Gastroesophageal sphincter (tissue), 4 donors: Measurements from ENCODE around the gene ACTN4. TPM values are rescaled to one million over a fixed set of nuclear protein-coding genes. Genes with fewer than 3 reads are reported as not detected.

Source experiments
- ATAC-seq: fragments of 150-250 bp; one replicate; pipeline ENCODE4 v1.9.1; 2016; ENCODE audit warnings: mild to moderate bottlenecking, moderate library complexity
- H3K27ac ChIP-seq, 4 donors: fragments of 200-600 bp; sonication (generic) in 3 of 4; 1 replicate in 3 of 4; 2 replicates in 1 of 4; pipeline ENCODE4 v1.5.1; 2016 to 2019
- H3K27me3 ChIP-seq: fragments of 200-600 bp; sonication (generic); one replicate; pipeline ENCODE4 v1.5.1; 2019
- H3K36me3 ChIP-seq, 2 donors: fragments of 200-600 bp; sonication (generic); one replicate each; pipeline ENCODE4 v1.5.1; 2019; ENCODE audit warnings: control low read depth in 1 of 2
- H3K4me1 ChIP-seq, 3 donors: fragments of 200-600 bp; sonication (generic); 1 replicate in 2 of 3; 2 replicates in 1 of 3; pipeline ENCODE4 v1.5.1; 2016 to 2019; ENCODE audit warnings: control low read depth in 2 of 3
- H3K4me3 ChIP-seq, 2 donors: fragments of 200-600 bp; sonication (generic); one replicate each; pipeline ENCODE4 v1.5.1; 2019; ENCODE audit warnings: mild to moderate bottlenecking in 1 of 2, moderate library complexity in 1 of 2
- H3K9me3 ChIP-seq, 3 donors: fragments of 200-600 bp; sonication (generic); one replicate each; pipeline ENCODE4 v1.5.1; 2017 to 2019; ENCODE audit warnings: control low read depth in 2 of 3
- EP300 ChIP-seq: sonication (generic); formaldehyde crosslinking; IDR thresholded peaks from one replicate; pipeline ENCODE4 v1.6.1; 2017; ENCODE audit warnings: antibody characterized with exemption, mild to moderate bottlenecking
- POLR2A ChIP-seq, 2 donors: fragments of 450-650 bp; IDR thresholded peaks; one replicate each; pipeline ENCODE4 v1.6.1; 2017; ENCODE audit warnings: antibody characterized with exemption in 2 of 2, mild to moderate bottlenecking in 2 of 2, moderate library complexity in 1 of 2
- POLR2AphosphoS5 ChIP-seq: sonication (generic); formaldehyde crosslinking; IDR thresholded peaks from one replicate; pipeline ENCODE4 v1.6.1; 2017; ENCODE audit warnings: antibody characterized with exemption
- WGBS, 2 donors: methylation state at CpG; one replicate each; pipeline ENCODE4 v1.1.5; 2018; ENCODE audit warnings: low coverage in 1 of 2; 5-methylcytosine and 5-hydroxymethylcytosine counted together
- total RNA-seq, 4 donors: library from RNA; depleted of rRNA; stranded (reverse); fragments of >200 nt; gene quantifications; one replicate each; pipeline ENCODE4 v1.1.0, GENCODE V29; 2016
- TF ChIP-seq, protein P1 (sequence below), 4 experiments: fragments of 200-600 bp in 2 of 4; fragments of 450-650 bp in 2 of 4; sonication (generic) in 1 of 4; IDR thresholded peaks; one replicate each; pipeline ENCODE4 v1.5.1; 2017 to 2019; ENCODE audit warnings: antibody characterized with exemption in 4 of 4, mild to moderate bottlenecking in 2 of 4, moderate library complexity in 2 of 4

The ACTN4 gene
- total RNA-seq, 4 donors from 2014 or later: 337 to 938 (median 507) TPM

DNA sequence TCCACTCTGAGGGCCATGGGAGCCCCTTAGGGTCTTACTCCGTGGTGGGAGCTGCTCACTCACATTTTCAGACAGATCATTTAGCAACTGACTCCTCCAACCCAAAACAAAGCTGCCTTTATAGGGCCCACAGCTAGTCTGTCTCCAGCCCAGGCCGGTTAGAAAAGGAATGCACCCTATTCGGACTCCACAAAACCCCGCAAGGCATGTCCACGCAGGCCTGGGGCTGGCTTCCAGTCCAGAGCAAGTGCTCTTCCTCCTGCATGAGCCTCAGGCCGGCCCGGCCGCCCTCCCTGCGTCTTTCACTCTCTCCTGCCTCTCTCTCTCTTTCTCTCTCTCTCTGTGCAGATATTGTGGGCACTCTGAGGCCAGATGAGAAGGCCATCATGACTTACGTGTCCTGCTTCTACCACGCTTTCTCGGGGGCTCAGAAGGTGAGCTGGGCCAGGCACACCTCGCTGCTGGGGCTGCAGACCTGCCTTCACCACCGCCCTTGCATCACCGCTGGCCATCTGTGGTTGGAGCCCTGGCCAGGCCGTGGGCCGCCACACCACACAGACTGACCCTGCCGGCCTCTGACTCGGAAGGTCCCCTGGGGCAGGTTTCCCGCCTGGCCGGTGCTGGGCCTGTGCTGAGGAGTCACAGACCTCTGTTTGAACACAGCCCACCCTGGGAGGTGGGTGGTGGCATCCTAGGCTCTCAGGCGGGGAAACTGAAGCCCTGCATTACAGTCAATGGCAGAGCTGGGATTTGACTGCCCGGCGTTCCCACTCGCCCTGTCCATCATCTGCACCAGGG, 63.7 kb downstream of the ACTN4 start:
- WGBS, 2 donors: 53 to 57% methylated on average over 3 to 7 of the region's 25 CpGs
- Histone ChIP-seq H3K27ac (peak overlapping the region; percentile 25 to 97 (median 86)), H3K27me3 (no peaks in the 10 kb centered on the region), H3K4me1 (peaks cover 2 to 100% (median 62%) of the 10 kb centered on the region in 3 donors), H3K9me3 (no peaks in the 10 kb centered on the region), H3K4me3 (no peak overlapping the region), H3K36me3 (peaks cover 0 to 98% of the 10 kb centered on the region in 2 donors)
- no peak for TF ChIP-seq POLR2A (IDR thresholded peaks at IDR 0.05)
- no peak for TF ChIP-seq POLR2AphosphoS5
- no peak for TF ChIP-seq EP300
- TF ChIP-seq, protein P1, sequence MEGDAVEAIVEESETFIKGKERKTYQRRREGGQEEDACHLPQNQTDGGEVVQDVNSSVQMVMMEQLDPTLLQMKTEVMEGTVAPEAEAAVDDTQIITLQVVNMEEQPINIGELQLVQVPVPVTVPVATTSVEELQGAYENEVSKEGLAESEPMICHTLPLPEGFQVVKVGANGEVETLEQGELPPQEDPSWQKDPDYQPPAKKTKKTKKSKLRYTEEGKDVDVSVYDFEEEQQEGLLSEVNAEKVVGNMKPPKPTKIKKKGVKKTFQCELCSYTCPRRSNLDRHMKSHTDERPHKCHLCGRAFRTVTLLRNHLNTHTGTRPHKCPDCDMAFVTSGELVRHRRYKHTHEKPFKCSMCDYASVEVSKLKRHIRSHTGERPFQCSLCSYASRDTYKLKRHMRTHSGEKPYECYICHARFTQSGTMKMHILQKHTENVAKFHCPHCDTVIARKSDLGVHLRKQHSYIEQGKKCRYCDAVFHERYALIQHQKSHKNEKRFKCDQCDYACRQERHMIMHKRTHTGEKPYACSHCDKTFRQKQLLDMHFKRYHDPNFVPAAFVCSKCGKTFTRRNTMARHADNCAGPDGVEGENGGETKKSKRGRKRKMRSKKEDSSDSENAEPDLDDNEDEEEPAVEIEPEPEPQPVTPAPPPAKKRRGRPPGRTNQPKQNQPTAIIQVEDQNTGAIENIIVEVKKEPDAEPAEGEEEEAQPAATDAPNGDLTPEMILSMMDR (IDR thresholded peaks at IDR 0.05): no peak
- ATAC-seq: no peak

DNA sequence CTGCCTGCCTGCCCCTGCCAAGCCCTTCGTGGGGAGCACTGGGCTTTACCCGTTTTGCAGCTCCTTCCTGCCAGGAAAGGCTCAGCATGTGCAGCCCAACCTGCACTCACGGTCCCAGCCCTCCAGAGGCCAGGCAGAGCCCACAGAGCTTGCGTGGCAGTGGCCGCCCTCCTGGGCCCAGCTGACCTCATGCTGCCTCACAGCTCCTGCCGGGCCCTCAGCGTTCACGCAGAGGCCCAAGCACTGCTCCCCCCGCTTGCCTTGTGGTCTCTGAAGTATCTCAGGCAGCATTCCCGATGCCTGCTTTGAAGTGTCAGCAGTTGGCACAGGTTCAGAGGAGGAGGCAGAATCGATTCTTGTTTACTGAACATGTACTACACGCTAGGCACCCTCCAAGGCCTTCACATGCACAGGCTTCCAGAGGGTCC, 64.3 kb downstream of the ACTN4 start:
- Histone ChIP-seq H3K4me3 (no peak overlapping the region), H3K4me1 (peaks cover 2 to 100% (median 62%) of the 10 kb centered on the region in 3 donors), H3K27me3 (no peaks in the 10 kb centered on the region), H3K36me3 (peaks cover 0 to 98% of the 10 kb centered on the region in 2 donors), H3K27ac (peak overlapping the region; percentile 25 to 97 (median 86)), H3K9me3 (no peaks in the 10 kb centered on the region)
- WGBS, 2 donors: 30% methylated on average over 2 of the region's 12 CpGs; no CpG with 5 or more reads in 1 of the 2 donors
- peak; percentile 67 for ATAC-seq
- TF ChIP-seq POLR2A (IDR thresholded peaks at IDR 0.05) (no peak), POLR2AphosphoS5 (peak; percentile 64), EP300 (no peak)
- TF ChIP-seq, protein P1 (IDR thresholded peaks at IDR 0.05): peak in 2 of 4 experiments; percentile 28 to 36

DNA sequence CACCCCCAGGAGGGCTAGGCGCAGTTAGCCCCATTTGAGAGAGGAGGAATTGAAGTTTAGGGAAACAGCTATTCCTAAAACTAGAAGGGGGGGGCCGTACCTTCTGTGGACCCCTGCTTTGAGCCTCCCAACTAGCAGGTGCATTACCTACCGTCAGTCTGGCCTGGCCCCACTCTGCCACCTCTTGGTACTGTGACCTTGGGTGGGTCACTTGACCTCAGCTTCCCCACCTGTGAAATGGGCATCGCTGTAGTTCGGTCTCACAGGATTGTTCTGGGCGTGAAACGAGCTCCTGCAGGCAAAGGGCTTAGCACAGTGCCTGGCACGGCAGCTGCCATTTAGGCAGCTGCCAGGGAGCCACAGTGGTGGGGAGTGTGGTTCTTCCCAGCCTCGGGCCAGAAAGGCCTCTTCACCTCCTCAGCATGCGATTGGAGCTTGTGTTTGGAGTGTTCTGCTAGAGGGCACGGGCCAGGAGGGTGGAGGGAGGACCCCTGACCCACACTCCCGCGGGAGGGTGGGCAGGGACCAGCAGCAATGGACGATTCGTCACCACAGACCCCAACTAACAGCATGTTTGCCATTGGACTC, 64.8 kb downstream of the ACTN4 start:
- Histone ChIP-seq H3K4me1 (peaks cover 2 to 95% (median 61%) of the 10 kb centered on the region in 3 donors), H3K9me3 (no peaks in the 10 kb centered on the region), H3K36me3 (peaks cover 0 to 98% of the 10 kb centered on the region in 2 donors), H3K4me3 (no peak overlapping the region), H3K27ac (peak overlapping the region; percentile 12 to 97 (median 86)), H3K27me3 (no peaks in the 10 kb centered on the region)
- ATAC-seq: no peak
- TF ChIP-seq, protein P1 (IDR thresholded peaks at IDR 0.05): no peak
- TF ChIP-seq EP300 (no peak), POLR2A (IDR thresholded peaks at IDR 0.05) (no peak), POLR2AphosphoS5 (no peak)
- 43 to 54% methylated on average over 3 of the region's 15 CpGs for WGBS, 2 donors

DNA sequence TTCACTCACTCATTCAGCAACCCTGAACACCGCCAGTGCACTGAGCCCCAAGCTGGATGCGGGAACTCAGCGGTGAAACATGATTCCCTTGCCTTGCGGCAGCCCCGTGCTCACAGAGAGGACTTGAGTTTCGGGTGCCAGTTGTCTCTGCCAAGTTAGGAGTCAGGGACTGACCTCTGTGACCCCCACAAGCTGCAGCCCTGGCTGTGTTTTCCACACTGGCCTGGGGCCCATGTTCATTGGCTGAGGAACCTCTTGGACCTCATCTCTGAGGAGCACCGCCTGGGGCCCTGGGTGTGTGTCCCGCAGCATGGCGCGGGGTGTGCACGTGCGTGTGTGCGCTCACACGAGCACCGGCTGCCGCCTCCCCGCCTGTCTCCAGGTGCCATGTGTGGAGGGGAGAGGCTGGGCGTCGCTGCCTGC, 65.8 kb downstream of the ACTN4 start:
- Histone ChIP-seq H3K4me3 (no peak overlapping the region), H3K27me3 (no peaks in the 10 kb centered on the region), H3K36me3 (peaks cover 0 to 98% of the 10 kb centered on the region in 2 donors), H3K9me3 (no peaks in the 10 kb centered on the region), H3K4me1 (peaks cover 2 to 91% (median 51%) of the 10 kb centered on the region in 3 donors), H3K27ac (peak overlapping the region; percentile 30 to 97 (median 86))
- peak; percentile 60 for ATAC-seq
- WGBS, 2 donors: 7 to 60% methylated on average over 1 to 12 of the region's 19 CpGs
- TF ChIP-seq POLR2AphosphoS5: peak; percentile 89
- TF ChIP-seq, protein P1 (IDR thresholded peaks at IDR 0.05): peak in 1 of 4 experiments; percentile 1
- no peak for TF ChIP-seq POLR2A (IDR thresholded peaks at IDR 0.05)
- no peak for TF ChIP-seq EP300
